ENCODE data around the gene RAE1.

GRCh38 chr20:57330998-57331397 lies 20.1 kb upstream of the RAE1 start:
- TF ChIP-seq EZH2 (IDR thresholded peaks at IDR 0.05; ENCODE audit: low read depth, unreplicated experiment) (no peak), CTCF (conservative IDR thresholded peaks at IDR 0.05; ENCODE audit: low read depth in 2 of 2) (no peak), REST (IDR thresholded peaks at IDR 0.05; ENCODE audit: unreplicated experiment) (no peak), EZH2phosphoT487 (IDR thresholded peaks at IDR 0.05; ENCODE audit: unreplicated experiment) (no peak), ZNF331 (CRISPR knock-in tag; IDR thresholded peaks at IDR 0.05; ENCODE audit: low read depth) (no peak), POLR2AphosphoS5 (IDR thresholded peaks at IDR 0.05; ENCODE audit: low read depth) (no peak), CREB1 (CRISPR knock-in tag; IDR thresholded peaks at IDR 0.05; ENCODE audit: low read depth) (no peak), ZNF114 (CRISPR knock-in tag; IDR thresholded peaks at IDR 0.05) (no peak), JUNB (IDR thresholded peaks at IDR 0.05; ENCODE audit: unreplicated experiment) (no peak), ETS1 (IDR thresholded peaks at IDR 0.05) (no peak)
